Measurements from ENCODE around the gene C16orf89. TPM values are rescaled to one million over a fixed set of nuclear protein-coding genes. Genes with fewer than 3 reads are reported as not detected.

The C16orf89 gene
- total RNA-seq, 1 donor from 2014 or later = 4.6 TPM

DNA sequence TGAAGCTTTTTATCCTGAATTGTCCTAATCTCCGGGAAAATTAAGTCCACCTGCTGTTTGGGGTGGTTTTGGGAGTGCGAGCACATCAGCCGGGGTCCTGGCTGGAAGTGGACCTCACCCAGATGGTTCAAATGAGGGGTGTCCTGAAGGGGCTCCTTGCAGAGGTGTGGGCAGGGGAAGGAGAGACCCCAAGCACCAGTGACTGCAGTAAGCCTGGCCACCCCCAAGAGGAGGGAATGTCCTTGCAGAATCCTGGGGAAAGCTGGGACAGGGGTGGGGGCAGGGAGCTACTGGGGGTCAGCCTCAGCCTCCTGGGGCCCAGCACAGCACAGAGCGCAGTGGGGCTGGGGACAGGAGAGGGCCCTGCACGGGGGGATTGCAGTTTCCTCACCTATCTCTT, 61.4 kb downstream of the C16orf89 start:
- intact Hi-C loops (cut with DNase I) = no loop called here
- no peaks in the 10 kb centered on the region for H3K36me3 ChIP-seq
- H3K4me3 ChIP-seq = no peak overlapping the region
- H3K4me1 ChIP-seq = no peaks in the 10 kb centered on the region
- DNase-seq (ENCODE audit: low spot score in 2 of 2) = no peak
- H3K27me3 ChIP-seq = no peaks in the 10 kb centered on the region
- no peak overlapping the region for H3K27ac ChIP-seq
- TF ChIP-seq CTCF (IDR thresholded peaks at IDR 0.05) = no peak
- H3K9me3 ChIP-seq = no peaks in the 10 kb centered on the region

- intact Hi-C loops (cut with DNase I) = no loop called here
- Histone ChIP-seq H3K4me3 (no peak overlapping the region), H3K4me1 (no peaks in the 10 kb centered on the region), H3K27ac (no peak overlapping the region), H3K9me3 (no peaks in the 10 kb centered on the region), H3K36me3 (no peaks in the 10 kb centered on the region), H3K27me3 (no peaks in the 10 kb centered on the region)
- DNase-seq (ENCODE audit: low spot score in 2 of 2) = no peak
- TF ChIP-seq CTCF (IDR thresholded peaks at IDR 0.05) = no peak
These were observed 61.9 kb downstream of the C16orf89 start for GRCh38 chr16:5003828-5004227.

- H3K27me3 ChIP-seq = no peaks in the 10 kb centered on the region
- H3K4me3 ChIP-seq = no peak overlapping the region
- no peaks in the 10 kb centered on the region for H3K9me3 ChIP-seq
- no peaks in the 10 kb centered on the region for H3K36me3 ChIP-seq
- no peaks in the 10 kb centered on the region for H3K4me1 ChIP-seq
- no peak for DNase-seq (ENCODE audit: low spot score in 2 of 2)
- TF ChIP-seq CTCF (IDR thresholded peaks at IDR 0.05) = no peak
- intact Hi-C loops (cut with DNase I) = no loop called here
- H3K27ac ChIP-seq = no peak overlapping the region
These were observed 62.5 kb downstream of the C16orf89 start for GRCh38 chr16:5003211-5003610.

- DNase-seq (ENCODE audit: low spot score in 2 of 2) = no peak
- H3K36me3 ChIP-seq = no peaks in the 10 kb centered on the region
- intact Hi-C loops (cut with DNase I) = no loop called here
- no peak for TF ChIP-seq CTCF (IDR thresholded peaks at IDR 0.05)
- H3K27me3 ChIP-seq = no peaks in the 10 kb centered on the region
- no peaks in the 10 kb centered on the region for H3K9me3 ChIP-seq
- no peak overlapping the region for H3K27ac ChIP-seq
- no peak overlapping the region for H3K4me3 ChIP-seq
- no peaks in the 10 kb centered on the region for H3K4me1 ChIP-seq
These were observed 63.0 kb downstream of the C16orf89 start for GRCh38 chr16:5002699-5003143.

- intact Hi-C loops (cut with DNase I) = no loop called here
- Histone ChIP-seq H3K4me3 (no peak overlapping the region), H3K27ac (no peak overlapping the region), H3K4me1 (no peaks in the 10 kb centered on the region), H3K9me3 (no peaks in the 10 kb centered on the region), H3K27me3 (no peaks in the 10 kb centered on the region), H3K36me3 (no peaks in the 10 kb centered on the region)
- DNase-seq (ENCODE audit: low spot score in 2 of 2) = no peak
- TF ChIP-seq CTCF (IDR thresholded peaks at IDR 0.05) = no peak
These were observed 63.8 kb downstream of the C16orf89 start for GRCh38 chr16:5001986-5002385.

GRCh38 chr16:5001571-5001970, 64.2 kb downstream of the C16orf89 start:
- Histone ChIP-seq H3K27ac (no peak overlapping the region), H3K4me3 (no peak overlapping the region), H3K9me3 (no peaks in the 10 kb centered on the region), H3K4me1 (no peaks in the 10 kb centered on the region), H3K36me3 (no peaks in the 10 kb centered on the region), H3K27me3 (no peaks in the 10 kb centered on the region)
- TF ChIP-seq CTCF (IDR thresholded peaks at IDR 0.05) = no peak
- intact Hi-C loops (cut with DNase I) = no loop called here
- DNase-seq (ENCODE audit: low spot score in 2 of 2) = no peak
